Motor neuron (in vitro differentiated cells): ENCODE measurements around the gene PTPRJ. TPM values are rescaled to one million over a fixed set of nuclear protein-coding genes. Genes with fewer than 3 reads are reported as not detected.

Source experiments
- ATAC-seq, 8 experiments: fragments of 200-7000 bp; cut with Tn5 transposase; replicated peaks in 6 of 8; 2 replicates each; pipeline ENCODE4 v1.8.0; 2021; ENCODE audit warnings: mild to moderate bottlenecking in 8 of 8, moderate library complexity in 8 of 8
- H3K27ac ChIP-seq, 2 donors: fragments of 250-450 bp; sonication (Bioruptor Pico); 2 replicates each; pipeline ENCODE4 v1.9.0; 2021; ENCODE audit warnings: antibody characterized with exemption in 2 of 2, mild to moderate bottlenecking in 2 of 2, moderate library complexity in 1 of 2
- H3K4me1 ChIP-seq, 2 donors: fragments of 250-450 bp; sonication (Bioruptor Pico); replicated peaks in 1 of 2; 2 replicates each; pipeline ENCODE4 v1.6.1; 2021; ENCODE audit warnings: antibody characterized with exemption in 2 of 2, mild to moderate bottlenecking in 2 of 2, moderate library complexity in 1 of 2
- H3K4me3 ChIP-seq, 5 donors: fragments of 250-450 bp; sonication (Bioruptor Pico); 2 replicates each; pipeline ENCODE4 v1.9.0; 2021; ENCODE audit warnings: antibody characterized with exemption in 5 of 5, mild to moderate bottlenecking in 5 of 5, moderate library complexity in 4 of 5
- WGBS, 10 experiments: fragments of 450-650 bp; shearing (Covaris generic); methylation state at CpG; one replicate each; pipeline ENCODE4 v1.0.0; 2022; 5-methylcytosine and 5-hydroxymethylcytosine counted together
- in situ Hi-C, 9 experiments: fragments of 400-800 bp; cut with MboI; loops; one replicate each; pipeline ENCODE4 v1.15.0; 2021; ENCODE audit warnings: low sequenced_read_pairs in 9 of 9, low pct_unique_long_range_greater_than_20kb in 2 of 9; ENCODE audit not compliant: unreplicated experiment in 9 of 9
- total RNA-seq, 8 experiments: library from RNA; unstranded; fragments of 300-600 nt; gene quantifications; 2 replicates each; pipeline versions ENCODE4 v1.2.3 to v1.2.4, GENCODE V29; 2022

The PTPRJ gene
- total RNA-seq, 8 experiments from 2014 or later: 4.6 to 12.5 (median 7.8) TPM

DNA sequence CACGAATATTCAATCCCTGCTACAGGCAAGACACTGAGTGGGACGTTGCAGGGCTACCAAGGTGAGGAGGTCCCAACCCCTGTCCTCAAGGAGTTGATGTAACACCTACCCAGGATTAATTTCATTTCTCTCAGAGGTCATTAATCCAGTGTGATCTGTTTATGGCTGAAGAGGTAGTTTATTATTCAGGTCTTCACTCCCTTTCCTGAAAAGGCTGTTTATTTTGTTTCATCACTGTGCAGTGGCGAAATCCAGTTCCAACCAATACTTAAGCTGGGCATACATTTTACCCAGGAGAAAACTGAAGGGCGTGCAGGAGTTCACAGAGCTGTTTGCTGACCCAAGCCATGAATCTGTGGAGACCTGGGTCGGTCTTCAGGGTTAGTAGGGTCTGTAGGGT, 2.7 kb upstream of the PTPRJ start:
- H3K4me3 ChIP-seq: no peak overlapping the region
- peaks cover 6 to 7% of the 10 kb centered on the region in 2 donors for H3K4me1 ChIP-seq
- no peak for ATAC-seq
- in situ Hi-C loops: no loop called here
- no peak overlapping the region for H3K27ac ChIP-seq
- 35 to 100% (median 79%) methylated on average over 2 to 5 of the region's 5 CpGs; no CpG with 5 or more reads in 4 of the 10 experiments for WGBS, 10 experiments

DNA sequence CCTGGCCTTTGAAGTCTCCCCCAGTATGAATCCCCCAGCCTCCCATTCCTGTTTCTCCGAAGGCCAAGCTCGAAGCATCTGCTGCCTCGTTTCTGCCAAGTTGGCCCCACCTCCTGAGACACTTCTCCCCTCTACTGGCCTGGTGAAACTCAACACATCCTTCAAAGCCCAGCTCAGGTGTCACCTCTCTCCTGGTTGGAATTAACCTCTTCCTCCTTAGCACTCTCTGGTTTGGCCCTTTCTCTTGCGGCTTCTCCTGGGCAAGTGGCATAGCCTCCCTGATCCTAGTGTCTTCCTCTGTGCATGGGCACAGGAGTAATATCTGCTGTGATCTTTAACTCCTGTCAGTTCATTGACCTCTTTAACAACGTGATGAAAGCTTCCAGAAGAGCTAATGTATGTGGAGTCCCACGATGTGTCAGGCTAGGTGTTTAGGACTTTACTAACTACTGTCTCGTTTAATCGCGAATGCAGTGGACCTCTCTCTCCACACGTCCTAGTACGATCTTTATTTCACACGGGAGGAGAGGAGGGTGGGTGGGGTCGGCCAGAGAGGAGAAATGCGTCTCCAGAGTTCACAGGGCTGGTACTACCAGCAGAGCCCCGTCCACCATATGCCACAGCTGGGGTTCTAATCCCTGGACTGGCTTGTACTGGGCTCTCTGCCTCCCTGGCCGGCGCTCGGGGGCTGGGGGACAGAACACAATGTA, 826 bp upstream of the PTPRJ start:
- Histone ChIP-seq H3K27ac (peak overlapping the region in 1 of 2 donors; percentile 72), H3K4me1 (peaks cover 6 to 7% of the 10 kb centered on the region in 2 donors), H3K4me3 (peak overlapping the region; percentile 67 to 97 (median 79))
- ATAC-seq: peak; percentile 2 to 28 (median 22)
- in situ Hi-C loops: no loop called here
- WGBS, 10 experiments: 50 to 100% (median 58%) methylated on average over 2 to 10 of the region's 18 CpGs; no CpG with 5 or more reads in 3 of the 10 experiments

DNA sequence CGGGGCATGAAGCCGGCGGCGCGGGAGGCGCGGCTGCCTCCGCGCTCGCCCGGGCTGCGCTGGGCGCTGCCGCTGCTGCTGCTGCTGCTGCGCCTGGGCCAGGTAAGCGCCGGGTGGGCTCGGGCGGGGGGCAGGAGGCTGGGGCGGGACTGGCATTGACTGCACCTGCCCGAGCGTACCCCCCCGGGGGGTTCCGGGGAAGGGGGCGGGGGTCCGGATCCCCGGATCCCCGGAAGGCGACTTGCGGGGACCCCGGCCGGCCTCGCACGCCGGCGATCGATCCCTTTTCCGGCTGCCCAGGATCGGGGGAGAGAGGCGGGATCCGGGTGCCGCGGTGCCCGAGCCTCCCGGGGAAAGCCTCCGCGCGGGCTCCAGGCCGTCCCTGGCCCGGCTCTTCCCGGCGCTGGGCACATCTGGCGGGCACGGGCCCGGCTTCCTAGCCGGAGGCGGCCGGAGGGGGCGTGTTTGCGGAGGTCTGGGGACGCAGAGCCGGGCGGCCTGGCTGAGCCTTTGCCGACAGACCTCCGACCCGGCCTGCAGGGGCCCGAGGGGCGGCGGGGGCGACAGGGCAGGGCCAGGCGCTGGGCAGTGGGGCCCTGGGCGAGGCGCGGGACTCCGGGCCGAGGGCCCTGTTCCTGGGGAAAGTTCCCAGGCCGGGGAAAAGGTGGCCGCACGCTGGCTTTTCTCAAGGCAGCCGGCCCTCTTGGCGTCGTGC, 705 bp downstream of the PTPRJ start:
- ATAC-seq: peak; percentile 52 to 71 (median 64)
- H3K27ac ChIP-seq: peak overlapping the region; percentile 55 to 78
- peak overlapping the region; percentile 67 to 97 (median 79) for H3K4me3 ChIP-seq
- WGBS, 10 experiments: 0 to 1% methylated on average over 5 to 18 of the region's 82 CpGs; no CpG with 5 or more reads in 8 of the 10 experiments
- H3K4me1 ChIP-seq: peaks cover 6 to 7% of the 10 kb centered on the region in 2 donors
- in situ Hi-C loops: no loop called here

DNA sequence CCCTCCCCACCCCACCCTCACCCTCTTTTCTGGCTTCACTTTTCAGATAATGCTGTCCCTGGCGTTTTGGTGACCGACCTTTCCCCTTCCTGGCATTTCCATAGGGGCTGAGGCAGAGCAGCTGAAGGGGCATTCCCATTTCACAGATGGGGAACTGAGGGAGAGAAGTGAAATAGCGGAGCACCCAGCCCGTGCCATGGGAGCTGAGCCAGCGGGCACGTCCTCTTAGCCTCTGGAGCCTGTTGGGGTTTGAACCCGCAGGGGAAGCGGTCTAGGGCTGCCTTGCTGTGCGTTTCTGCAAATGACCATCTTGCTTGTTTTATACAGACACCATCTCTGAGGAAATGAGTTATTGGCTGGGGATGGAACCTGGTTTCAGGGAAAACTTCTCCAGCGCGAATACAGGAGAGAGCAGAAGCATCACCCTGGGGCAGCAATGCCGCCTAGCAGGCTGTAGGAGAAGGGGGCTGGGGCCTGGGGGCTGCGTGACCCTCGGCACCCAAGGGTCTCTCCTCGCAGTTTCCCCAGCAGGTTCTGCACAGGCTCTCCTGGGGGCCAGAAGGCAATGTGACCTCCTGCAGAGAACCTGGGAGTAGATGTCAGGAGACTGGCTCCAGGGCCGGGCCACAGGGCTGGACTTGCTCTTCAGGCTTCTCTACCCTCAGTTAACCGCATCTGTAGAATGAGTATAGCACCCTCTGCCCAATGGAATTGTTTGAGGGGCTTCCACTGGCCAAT, 1.5 kb downstream of the PTPRJ start:
- 19 to 100% (median 61%) methylated on average over 1 to 11 of the region's 17 CpGs; no CpG with 5 or more reads in 4 of the 10 experiments for WGBS, 10 experiments
- Histone ChIP-seq H3K4me3 (peak overlapping the region; percentile 67 to 97 (median 79)), H3K4me1 (peaks cover 6 to 7% of the 10 kb centered on the region in 2 donors), H3K27ac (no peak overlapping the region)
- in situ Hi-C loops: no loop called here
- no peak for ATAC-seq

DNA sequence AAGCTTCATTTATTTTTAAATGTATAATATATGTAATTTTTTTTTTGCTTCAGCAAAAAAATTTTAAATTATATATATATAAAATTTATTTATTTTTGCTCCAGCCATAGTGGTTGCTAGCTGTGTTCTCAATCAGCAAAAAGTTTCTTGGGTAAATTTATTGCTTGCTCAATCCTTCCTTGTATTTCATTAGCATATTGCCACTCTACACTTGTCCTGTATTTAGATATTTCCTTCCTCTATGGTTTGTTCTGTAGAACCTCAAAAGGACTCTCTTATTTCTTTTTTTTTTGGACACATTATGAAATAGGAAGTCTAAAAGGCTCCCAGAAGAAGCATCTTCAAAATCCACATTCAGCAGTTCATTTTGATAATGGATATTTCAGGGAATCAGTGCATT, 2.3 kb downstream of the PTPRJ start:
- H3K4me3 ChIP-seq: no peak overlapping the region
- H3K4me1 ChIP-seq: peaks cover 6 to 7% of the 10 kb centered on the region in 2 donors
- no peak for ATAC-seq
- no peak overlapping the region for H3K27ac ChIP-seq
- in situ Hi-C loops: no loop called here

DNA sequence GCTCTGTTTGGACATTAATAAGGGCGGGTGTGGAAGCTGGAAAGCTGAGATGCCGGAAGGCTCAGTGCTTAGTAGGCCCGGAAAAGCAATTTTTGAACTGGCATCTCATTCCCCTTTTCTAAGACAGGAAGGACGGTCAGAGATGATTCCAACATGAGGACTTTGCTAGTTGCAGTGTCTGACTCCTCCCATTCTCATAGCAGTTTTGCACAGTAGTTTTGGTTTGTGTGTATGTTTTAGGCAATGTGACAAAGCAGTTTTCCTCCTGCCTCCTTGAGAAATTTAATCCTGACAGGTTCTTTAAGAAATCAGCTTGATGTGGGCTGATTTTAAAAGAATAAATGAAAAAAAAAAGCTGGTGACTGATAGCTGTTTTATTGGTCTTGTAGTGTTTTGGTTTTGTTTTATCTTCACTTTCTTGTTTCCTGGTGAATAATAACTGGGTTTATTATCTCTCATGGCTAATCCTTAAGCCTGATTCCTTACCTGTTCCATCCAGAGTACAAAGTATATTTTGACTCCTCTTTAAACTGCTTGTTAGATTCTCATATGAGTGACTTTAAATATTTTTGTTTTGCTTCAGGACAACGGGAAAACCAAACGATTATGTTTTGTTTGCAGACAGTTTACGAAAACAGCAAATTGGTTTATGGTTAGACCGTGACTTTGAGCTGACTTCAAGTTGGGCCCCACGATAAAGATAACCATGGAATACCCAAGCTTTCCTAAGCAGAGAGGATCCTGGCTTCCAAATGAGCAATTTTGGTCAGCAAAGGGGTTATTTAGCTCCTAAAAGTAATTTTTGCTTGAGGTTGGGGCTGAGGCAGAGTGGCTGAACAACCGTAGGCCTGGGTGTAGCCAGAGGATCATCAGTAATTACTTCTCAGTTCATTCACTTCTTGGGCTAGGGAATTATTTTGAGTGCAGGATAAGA, 3.4 kb downstream of the PTPRJ start:
- WGBS, 10 experiments: 79 to 100% (median 93%) methylated on average over 5 to 10 of the region's 10 CpGs
- ATAC-seq: no peak
- in situ Hi-C loops: no loop called here

DNA sequence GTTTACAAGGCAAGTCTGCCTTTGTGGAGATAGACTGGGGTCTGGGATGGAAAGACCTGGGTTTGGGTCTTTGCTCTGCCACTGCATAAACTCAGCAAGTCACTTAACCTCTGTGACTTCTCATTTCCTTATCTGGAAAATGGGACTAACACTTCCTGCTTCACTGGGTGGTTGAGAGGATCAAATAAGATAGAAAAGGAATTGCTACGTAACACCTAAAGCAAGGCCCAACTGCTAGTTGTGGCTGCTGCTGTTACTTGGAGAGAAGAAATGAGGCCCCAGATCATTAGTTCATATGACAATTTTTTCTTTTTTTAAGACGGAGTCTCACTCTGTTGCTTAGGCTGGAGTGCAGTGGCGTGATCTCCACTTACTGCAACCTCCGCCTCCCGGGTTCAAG, 5.9 kb downstream of the PTPRJ start:
- Histone ChIP-seq H3K4me1 (peaks cover 7 to 9% of the 10 kb centered on the region in 2 donors), H3K4me3 (no peak overlapping the region), H3K27ac (no peak overlapping the region)
- WGBS, 10 experiments: 83 to 100% (median 100%) methylated on average over 1 to 5 of the region's 5 CpGs; no CpG with 5 or more reads in 2 of the 10 experiments
- in situ Hi-C loops: no loop called here
- no peak for ATAC-seq

More for the DNA sequence above, 3.4 kb downstream of the PTPRJ start:
- Histone ChIP-seq H3K4me1 (peaks cover 6 to 7% of the 10 kb centered on the region in 2 donors), H3K27ac (no peak overlapping the region), H3K4me3 (no peak overlapping the region)

DNA sequence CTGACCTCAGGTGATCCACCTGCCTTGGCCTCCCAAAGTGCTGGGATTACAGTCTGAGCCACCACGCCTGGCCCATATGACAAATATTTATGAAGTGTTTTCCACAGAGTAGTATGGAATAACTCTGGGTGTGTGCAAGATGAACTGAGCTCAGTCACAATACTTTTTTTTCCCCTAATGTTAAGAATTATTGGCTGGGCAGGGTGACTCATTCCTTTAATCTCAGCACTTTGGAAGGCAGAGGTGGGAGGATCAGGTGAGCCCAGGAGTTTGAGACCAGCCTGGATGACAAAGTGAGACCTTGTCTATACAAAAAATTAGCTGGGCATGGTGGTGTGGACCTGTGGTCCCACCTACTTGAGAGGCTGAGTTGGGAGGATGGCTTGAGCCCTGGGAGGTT, 6.4 kb downstream of the PTPRJ start:
- peaks cover 6 to 13% of the 10 kb centered on the region in 2 donors for H3K4me1 ChIP-seq
- WGBS, 10 experiments: 80 to 100% (median 100%) methylated on average over 1 of the region's 1 CpG; no CpG with 5 or more reads in 7 of the 10 experiments
- H3K27ac ChIP-seq: no peak overlapping the region
- ATAC-seq: peak in 1 of 8 experiments; percentile 43
- in situ Hi-C loops: no loop called here
- H3K4me3 ChIP-seq: no peak overlapping the region

DNA sequence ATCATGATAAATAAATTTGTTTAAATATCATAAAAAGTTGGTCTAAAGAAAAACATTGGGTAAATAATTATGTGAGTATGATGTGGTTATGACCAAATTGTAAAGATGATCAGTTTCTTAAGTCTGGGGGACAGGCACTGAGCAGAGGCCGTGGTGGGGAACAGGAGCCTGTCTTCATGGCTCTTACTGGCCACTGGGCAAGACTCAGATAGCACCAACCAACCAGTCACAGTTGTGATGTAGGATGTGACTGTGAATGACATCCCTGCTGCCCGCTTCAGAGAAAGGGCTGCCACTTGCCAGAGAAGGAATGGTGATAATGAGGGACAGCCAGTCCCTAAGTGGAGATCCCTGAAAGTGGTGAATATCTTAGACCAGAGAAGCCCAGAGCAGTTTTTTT, 7.0 kb downstream of the PTPRJ start:
- in situ Hi-C loops: no loop called here
- WGBS, 10 experiments: 70 to 100% (median 93%) methylated on average over 1 to 2 of the region's 2 CpGs; no CpG with 5 or more reads in 3 of the 10 experiments
- H3K4me1 ChIP-seq: peaks cover 0 to 7% of the 10 kb centered on the region in 2 donors
- H3K4me3 ChIP-seq: no peak overlapping the region
- no peak overlapping the region for H3K27ac ChIP-seq
- ATAC-seq: no peak

DNA sequence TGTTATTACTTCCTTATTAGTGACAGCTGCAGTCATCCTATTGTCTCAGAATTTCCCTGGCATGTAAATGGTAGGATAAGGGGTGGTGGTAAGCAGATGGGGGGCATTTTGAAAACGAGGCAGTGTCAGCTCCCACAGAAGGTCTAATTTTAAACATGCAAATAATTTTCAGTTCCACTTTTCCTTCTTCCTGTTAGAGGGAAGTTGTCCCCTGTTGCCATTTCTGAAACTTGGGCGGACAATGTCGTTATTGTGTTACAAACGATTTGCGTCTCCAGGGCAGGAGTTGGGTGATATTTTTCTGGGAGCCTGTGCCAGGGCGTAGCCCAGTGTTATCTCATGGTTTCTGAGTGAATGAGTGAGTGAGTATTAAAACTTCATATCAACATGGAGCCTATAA, 7.4 kb downstream of the PTPRJ start:
- no peak for ATAC-seq
- no peak overlapping the region for H3K4me3 ChIP-seq

DNA sequence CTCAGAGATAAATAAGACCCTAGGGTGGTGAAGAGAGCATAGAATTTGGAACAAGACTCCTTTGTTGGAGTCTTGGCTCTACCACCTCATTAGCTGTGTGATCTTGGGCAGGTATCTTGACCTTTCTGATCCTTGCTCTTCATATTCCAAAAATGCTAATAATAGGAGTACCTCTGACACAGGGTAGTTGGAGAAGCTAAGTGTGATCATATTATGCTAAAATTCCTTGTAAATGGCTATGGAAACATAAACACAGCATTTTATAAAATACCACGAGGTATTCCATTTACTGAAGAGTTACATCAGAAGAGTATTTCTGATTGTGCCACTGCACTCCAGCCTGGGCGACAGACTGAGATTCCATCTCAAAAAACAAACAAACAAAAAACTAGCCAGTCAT, 9.4 kb downstream of the PTPRJ start:
- WGBS, 10 experiments: 63 to 100% (median 79%) methylated on average over 1 to 2 of the region's 2 CpGs; no CpG with 5 or more reads in 2 of the 10 experiments
- Histone ChIP-seq H3K4me3 (no peak overlapping the region), H3K4me1 (peaks cover 0 to 7% of the 10 kb centered on the region in 2 donors), H3K27ac (no peak overlapping the region)
- no peak for ATAC-seq
- in situ Hi-C loops: no loop called here

More for the DNA sequence above, 7.4 kb downstream of the PTPRJ start:
- Histone ChIP-seq H3K27ac (no peak overlapping the region), H3K4me1 (peaks cover 0 to 7% of the 10 kb centered on the region in 2 donors)
- in situ Hi-C loops: no loop called here
- 20 to 100% (median 61%) methylated on average over 1 to 6 of the region's 6 CpGs; no CpG with 5 or more reads in 2 of the 10 experiments for WGBS, 10 experiments

DNA sequence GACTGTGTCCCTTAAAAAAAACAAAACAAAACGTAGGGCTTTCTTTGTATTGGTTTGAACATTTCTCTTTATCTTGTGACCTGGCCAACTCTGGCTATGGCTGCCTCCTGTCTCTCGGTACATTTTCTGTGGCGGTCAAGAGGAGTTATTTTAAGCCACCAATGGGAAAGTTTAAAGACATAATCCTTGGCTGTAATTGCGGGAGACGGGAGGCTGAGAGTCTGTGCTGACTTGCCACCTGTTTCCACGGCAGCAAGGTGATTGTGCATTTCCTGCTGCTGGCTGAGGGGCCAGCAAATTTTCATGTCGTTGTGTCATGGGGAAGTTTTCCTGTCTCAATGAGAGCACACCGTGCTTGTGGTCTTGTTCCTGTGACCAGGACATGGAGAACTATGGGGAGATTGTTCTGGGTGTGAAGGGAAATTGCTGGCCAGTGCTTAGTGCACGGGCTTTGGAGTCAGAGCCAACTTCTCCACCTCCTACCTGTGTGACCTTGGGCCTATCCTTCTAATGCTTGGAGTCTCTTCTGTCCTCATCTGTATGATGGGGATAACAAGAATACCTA, 11.0 kb downstream of the PTPRJ start:
- Histone ChIP-seq H3K4me3 (no peak overlapping the region), H3K4me1 (peaks cover 0 to 7% of the 10 kb centered on the region in 2 donors), H3K27ac (no peak overlapping the region)
- in situ Hi-C loops: no loop called here
- WGBS, 10 experiments: 23 to 84% (median 61%) methylated on average over 1 to 8 of the region's 9 CpGs; no CpG with 5 or more reads in 2 of the 10 experiments
- peak in 5 of 8 experiments; percentile 61 to 87 (median 67) for ATAC-seq
